RPMI8226 (cell line): ENCODE data around the gene FXYD6.

Experiments
- DNase-seq: peaks from one replicate; pipeline ENCODE4 v3.0.0-alpha.2; 2015

Gene FXYD6

DNA sequence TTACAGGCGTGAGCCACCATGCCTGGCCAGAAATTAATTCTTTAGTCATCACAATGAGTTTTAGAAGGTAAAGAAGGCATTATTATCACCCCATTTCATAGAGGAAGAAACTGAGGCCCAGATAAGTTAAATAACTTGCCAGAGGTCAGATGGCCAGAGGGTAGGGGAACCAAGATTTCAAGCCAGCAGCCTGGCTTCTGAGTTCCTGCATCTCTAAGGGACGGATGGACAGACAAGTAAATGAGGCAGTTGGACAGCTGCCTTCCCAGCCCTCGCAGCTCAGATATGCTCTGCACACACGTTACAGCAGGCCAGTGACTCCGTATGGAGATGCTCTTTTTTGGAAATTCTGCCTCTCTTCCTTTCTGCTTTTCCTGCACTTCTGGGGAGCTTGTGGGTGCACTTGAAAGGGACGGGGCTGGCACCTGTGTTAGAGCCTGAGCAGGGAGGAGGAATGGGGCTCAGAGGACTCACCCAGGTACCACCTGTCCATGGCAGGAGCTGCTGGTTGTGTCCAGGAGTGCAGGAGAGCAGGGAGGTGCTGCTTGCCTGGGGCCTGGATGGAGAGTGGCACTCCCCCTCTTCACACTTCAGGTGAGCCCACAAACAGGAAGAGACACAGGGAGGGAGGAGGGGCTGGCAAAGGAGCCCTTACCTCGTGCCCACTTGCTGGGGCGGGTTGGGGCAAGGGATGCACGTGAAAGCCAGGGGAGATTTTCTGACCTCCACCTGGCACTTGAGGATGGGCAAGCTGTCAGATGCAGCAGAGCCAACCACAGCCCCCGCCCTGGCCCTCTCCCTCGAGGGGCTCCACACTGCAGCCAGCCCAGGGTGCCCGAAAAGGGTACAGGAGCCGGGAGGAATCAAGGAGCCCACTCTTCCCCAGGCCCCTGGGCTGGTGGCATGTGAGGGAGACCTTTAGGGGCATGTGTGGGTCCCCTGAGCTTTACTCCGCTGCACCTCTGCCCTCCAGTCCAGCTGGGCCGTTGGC lies 48.6 kb downstream of the FXYD6 start:
- DNase-seq = no peak

DNA sequence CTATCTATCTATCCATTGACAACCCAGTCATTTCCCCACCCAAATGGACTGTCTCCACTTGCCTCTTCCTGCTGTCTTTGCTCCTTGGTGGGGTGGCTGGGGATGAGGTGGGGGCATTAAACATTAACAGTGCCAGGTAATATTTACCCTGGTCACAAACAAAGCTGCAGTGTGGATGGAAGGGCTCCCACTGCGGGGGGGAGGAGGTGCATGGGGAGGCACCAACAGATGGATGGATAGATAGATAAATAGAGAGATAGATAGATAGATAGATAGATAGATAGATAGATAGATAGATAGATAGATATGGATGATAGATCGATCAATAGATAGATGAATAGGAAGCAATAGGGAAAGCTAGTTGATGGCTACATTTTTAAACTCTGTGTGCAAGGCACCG lies 49.6 kb downstream of the FXYD6 start:
- no peak for DNase-seq

DNA sequence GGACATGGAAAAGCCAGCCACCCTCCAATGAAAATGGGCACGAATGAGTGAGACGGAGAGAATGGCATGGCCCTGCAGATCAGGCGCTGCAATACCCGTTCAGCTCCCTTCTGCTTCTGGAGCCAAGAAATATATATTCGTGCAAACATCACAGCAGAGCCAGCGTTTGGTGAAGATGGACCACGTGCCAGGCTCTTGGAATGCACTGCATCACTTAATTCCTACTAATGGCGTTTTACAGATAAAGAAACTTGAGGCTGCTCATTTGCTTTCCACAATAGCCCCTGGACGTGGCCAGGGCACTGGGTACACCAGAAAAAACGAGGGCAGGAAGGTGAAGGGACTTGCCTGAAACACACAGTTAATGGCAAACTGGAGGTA lies 50.3 kb downstream of the FXYD6 start:
- no peak for DNase-seq

DNA sequence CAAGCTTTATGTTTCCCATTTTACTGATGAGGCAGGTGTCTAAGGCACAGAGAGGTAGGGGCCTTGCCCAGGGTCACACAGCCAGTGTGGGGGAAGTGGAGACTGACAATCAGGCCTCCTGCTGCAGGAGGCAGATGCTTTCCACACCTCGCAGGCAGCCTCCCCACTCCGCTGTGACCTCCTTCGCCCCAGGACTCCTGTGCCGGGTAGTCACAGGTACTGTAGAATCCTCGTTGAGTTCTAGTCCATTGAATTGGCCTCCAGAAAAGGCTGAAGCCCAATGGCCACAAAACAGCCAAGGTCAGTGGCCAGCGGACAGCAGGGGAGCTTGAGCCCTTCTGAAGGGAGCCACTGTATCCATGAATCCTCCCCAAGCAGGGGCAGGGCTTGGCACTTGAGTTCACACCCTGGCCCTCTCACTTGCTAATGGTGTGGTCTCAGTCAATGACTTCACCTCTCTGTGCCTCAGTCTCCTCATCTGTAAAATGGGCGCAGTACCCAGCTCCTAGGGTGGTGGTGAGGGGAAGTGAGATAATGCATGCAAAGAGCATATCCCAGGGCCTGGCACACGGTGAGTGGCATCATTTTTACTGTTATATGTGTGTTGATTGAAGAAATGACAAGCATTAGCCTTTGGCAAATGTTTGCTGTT lies 50.8 kb downstream of the FXYD6 start:
- DNase-seq = no peak

DNA sequence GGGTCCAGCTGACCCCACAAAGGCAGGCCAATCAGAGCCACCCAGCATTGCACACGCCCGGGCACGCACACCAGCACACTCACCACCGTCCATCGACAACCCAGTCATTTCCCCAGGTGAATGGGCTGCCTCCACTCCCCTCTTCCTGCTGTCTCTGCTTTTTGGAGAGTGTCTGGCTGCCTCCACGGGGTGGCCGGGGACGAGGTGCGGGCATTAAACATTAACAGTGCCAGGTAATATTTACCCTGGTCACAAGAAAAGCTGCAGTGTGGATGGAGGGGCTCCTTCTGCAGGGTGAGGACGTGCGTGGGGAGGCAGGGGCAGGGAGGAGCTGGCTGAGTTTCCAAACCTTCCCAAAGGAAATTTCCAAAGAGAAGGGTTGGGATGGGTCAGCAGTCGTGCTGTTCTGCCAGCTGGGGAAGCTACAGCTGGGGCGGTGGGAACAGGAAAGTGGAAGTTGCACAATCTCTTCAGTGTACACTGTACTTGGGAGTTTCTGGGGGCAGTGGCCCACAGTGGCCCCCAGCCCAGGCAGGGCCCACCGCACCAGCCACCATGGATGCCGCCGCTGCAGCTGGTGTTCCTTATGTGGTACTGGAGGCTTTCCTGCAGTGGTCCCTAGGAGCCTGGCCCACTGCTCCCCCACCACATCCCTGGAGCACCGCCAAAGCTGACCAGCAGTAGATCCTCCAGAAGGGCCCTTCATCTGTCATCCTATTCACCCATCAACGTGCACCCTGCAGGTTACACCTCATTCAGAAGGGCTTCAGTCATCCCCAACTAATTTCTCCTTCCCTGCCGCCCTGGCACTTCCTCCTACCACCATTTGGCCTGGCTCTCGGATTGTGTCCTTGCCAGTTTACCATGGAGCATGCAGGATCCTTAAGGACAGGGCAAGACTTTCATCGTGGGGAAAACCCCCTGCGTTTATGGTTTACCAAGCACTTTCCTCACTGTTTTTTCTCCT lies 51.6 kb downstream of the FXYD6 start, which contains the start of gene FXYD2:
TSS of gene FXYD2 (minus strand) at position 174 of the 967 bp plus-strand sequence. CDS start at position 108, 66 bp downstream.
- DNase-seq = no peak

DNA sequence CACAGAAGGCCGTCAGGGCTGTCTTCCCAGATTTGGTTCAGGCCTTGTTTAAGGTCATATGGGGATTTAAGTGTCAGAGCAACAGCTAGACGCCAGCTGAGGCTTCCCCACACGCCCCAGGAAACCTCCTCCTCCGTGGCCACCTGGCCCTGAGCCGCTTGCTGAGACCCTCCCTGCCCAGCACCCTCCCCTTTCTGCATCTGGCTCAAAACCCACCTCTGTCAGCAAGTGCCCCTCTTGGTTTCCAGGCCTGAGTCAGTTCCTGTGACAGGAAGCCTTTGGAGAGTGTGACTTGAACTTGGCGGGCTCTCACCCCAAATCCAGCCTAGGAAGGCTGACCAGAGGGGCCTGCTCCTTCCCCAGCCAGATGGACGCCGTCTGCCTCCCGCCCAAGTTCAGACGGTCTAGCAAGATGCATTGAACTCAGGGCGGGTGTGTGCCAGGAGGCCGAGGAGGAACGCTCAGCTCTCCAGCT lies 52.5 kb downstream of the FXYD6 start:
- DNase-seq = no peak

DNA sequence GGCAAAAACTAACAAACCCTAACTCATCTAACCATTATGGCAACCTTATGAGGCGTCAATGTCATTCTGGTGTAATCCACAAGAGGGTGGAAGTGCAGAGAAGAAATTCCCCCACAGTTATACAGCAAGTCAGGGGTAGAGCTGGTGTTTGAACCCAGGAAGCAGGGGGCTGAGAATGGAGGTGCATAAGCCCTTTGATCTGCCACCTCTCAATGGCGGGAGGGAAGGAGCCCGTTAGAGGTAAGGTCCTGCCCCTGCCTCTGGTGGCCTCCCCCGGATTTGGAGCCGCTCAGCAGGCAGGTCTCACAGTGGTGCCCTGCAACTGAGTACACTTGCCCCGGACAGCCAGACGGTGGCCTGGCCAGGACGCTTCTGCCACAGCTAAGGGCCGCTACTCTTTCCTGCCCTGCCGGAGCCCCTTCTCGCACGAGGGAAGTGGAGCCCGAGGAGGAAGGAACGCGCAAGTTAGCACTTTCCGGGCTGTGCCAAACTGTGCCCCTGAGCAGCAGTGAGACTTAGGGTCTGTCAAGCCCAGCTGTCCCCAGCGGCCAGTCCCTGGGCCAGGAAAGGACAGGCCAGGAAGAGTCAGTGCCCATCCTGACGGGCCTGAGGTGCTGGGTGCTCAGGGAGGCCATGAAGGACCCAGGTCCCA lies 53.0 kb downstream of the FXYD6 start:
- peak; percentile 26 for DNase-seq

DNA sequence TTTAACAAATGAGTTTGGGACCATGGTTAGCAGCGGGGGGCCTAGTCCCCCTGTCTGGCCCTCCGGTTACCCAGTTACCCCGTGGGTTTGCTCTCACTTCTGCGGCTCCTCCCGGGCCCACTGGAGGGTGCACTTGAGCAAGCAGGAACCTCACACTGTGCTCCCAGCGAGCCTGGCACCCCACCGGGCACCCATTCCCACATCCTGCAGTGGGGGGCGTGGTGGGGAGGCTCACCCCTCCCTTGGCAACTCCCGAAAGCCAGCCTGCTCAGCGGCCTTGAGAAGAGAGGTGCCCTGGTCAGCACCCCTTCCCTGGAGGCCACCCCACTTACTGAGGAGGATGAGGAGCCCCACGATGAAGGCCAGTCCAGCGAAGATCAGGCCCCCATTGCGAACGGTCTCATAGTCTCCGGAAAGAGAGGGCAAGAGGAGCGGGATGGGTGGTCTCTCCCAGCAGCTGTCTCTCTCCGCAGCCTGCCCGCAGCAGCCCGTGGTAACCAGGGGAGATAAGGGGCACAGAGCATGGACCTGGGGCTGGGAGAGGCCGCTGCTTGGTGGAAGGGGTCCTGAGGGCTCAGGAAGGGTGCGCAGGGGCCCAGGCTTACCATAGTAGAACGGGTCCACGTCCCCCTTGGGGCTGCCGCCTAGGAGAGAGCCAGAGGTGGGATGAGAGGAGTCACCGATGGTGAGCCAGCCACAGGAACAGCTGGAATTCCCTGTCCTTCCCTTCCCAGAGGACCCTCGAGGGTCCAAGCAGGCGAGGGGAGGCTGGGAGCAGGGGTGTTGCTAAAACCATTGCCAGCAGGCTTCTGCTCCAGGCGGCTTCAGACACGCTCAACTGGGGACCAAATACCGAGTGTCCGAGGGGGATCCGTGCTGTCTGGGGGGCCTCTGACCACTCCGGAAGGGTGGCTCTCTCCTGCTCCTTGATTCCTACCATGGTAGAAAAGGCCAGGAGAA lies 54.1 kb downstream of the FXYD6 start:
- peak; percentile 50 for DNase-seq

DNA sequence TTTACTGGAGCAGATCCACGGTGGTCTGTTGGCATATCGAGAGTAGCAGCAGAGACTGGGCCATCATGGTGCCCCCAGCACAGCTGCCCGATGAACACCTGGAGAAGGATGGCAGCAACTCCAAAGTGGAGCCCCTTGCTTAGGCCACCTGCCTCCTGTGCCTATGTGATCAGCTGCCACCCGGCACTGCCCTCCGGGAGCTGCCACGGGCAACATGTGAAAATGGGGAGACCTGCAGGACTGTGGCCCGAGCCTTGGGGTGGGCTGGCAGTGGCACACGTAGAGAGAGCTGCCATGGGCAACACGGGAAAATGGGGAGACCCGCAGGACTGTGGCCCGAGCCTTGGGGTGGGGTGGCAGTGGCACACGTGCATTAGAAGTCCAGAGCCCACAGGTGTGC lies 55.0 kb downstream of the FXYD6 start:
- DNase-seq = no peak

DNA sequence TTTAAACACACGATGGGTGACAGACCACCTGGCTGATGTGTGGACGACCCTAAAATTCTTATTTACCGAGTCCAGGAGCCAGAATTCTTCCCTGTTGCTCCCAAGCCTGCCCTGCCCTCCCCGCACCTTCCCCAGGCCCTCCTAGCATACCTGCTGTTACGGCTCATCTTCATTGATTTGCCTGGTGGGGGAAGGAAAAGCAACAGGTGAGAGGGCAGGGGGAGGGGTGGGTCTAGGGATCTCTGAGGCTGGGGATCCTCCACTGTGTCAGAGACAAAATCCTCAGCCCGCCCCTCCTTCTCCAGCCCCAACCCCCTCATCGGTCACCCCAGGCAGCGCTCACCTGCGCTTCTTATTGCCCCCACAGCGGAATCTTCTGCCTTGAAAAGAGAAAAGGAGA lies 55.9 kb downstream of the FXYD6 start:
- no peak for DNase-seq

DNA sequence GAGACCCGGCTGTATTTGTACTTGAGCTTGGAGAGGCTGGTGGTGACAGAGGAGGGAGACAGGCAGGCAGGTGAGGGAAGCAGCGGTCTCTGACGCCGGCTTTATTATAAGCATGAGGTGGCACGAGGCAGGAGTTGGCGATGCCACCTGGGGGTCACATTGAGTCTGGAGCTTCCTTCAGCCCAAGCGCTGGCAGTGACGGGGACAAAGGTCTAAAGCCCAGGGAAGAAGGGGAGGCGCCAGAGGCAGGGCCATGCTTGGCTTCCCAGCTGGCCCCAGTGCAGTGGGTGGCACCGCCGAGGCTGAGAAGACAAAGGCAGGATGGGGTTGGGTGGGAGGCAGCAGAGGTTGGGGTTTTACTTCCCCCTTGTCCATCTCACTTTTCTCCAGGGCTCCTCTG lies 56.4 kb downstream of the FXYD6 start:
- no peak for DNase-seq

DNA sequence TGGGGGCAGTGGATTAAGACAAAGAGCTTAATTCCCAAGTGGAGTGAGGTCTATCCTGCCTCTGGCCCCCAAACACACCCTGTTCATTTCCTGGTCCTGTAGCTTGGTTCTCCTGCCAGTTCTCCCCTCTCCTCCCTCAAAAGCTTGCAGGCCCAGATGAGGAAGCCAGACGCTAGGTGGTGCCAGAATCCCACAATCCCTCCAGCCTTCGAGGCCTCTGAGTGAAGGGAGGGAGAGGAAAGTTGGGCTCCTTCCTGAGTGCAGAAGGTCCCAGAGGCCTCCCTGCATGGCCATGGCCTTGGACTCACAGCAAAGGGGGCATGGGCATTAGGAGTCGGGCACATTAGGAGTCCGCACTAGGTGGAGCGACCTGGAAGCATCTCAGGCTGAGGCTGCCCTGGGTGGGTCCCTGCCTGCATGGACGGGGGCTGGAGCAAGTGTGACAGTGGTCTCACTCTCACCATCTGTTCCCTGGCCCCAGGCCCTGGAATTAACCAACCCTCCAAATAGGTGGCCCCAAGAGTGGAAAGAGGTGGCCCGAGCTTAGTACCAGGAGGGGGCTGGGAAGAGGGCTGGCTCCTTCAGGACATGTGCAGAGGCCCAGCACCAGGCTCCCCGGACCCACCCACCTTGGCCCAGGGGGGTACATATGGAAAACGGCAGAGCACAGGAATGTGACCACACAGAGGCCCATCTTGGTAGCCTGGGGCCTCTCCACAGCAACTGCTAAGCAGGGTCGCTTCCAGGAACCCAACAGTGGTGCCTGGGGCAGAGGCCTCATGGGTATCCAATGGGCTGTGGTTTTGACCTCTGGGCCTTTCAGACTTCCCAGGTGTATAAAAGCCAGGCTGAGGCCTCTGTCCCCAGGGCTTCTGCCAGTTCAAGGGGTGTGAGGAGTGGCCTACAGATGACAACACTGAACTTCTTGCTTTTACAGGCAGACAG lies 57.1 kb downstream of the FXYD6 start:
- DNase-seq = peak; percentile 61

DNA sequence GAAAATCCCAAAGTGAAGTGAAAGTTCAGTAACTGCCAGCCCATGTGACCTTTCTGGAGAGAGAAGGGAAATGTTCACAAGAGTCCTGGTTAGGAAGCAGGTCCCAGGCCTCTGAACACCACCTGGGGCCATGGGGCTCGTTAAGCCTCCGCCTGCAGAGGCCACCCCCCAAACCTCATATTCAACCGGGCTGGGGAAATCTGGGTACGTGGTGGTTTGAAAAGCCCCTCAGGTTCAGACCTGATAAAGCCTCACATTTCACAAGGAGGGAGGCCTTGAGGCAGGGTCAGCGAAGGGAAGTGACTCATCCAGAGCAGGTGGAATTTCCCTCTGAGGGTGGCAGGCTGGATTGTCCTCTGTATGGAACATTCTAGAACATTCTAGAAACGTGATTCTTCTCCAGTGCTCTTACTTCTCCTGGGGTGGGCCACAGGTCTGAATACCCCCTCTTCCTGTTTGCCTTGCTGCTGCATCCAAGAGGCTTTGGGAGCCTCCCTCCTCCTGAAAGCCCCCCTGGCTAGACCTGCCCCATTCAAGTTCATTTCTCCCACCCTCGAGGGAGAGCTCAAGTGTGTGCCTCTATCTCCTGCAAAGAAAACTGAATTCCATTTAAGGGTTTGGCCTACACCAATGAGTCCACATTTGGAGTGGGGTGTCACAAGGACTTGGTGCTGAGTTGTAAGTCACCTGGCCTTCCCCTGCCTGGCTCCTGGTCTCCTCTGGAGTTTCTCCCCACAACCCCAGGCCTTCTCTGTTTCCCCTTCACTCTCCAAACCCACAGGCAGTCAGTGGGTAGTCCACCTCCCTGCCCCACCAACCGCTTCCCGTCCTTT lies 58.2 kb downstream of the FXYD6 start:
- DNase-seq = no peak

DNA sequence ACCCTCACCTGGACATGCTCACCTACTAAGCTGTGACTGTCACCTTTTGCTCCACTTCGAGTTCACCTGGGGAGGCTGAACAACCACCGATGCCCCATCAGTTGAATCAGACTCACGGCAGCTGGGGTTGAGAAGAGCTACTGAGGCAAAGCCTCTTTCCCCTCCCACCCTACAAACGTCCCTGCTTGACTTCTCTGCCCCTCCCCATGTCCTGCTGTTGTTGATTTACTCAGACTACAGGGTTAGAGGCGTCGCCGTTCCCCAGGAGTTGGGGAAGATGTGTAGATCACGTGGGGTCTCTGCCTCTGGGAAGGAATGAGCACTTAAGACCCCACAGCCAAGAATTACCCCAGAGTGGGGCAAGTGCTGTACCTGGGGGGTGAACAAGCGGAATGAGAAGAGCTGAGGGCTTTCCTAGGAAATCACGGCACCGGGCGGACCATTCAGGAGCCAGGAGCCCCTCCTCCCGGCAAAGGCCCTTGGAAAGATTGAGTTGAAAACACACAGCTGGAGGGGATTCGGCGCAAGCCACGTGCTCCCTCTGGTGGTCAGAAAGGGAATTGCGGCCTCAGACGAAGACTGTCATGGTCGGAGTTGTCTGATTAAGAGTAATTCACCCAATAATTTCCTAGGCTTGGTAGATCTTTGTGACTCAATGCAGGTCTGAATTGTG lies 59.0 kb downstream of the FXYD6 start:
- DNase-seq = peak; percentile 79

DNA sequence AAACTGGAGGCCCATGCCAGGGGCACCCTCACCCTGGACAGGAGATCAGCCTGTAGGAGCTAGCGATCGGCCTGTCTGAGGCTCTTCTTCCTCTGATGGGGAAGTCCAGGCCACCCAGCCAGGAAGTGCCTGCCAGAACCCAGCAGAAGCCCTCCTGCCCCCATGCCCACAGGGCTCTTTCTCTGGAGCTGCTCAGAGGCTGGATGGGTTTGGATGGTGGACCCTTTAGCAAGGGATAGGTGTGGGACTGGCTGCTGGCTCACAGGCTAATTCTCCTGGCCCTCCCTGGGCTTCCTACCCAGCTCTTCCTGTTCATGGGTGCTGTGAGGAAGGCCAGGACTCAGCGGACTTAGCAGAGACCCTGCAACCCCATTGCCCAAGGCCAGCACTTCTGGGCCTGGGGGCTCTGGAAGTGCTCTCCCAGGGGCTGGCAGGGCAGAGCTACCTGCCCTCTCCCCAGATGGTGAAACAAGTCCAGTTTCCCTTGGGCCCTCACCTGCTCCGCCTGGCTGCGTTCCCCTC lies 59.6 kb downstream of the FXYD6 start:
- no peak for DNase-seq

DNA sequence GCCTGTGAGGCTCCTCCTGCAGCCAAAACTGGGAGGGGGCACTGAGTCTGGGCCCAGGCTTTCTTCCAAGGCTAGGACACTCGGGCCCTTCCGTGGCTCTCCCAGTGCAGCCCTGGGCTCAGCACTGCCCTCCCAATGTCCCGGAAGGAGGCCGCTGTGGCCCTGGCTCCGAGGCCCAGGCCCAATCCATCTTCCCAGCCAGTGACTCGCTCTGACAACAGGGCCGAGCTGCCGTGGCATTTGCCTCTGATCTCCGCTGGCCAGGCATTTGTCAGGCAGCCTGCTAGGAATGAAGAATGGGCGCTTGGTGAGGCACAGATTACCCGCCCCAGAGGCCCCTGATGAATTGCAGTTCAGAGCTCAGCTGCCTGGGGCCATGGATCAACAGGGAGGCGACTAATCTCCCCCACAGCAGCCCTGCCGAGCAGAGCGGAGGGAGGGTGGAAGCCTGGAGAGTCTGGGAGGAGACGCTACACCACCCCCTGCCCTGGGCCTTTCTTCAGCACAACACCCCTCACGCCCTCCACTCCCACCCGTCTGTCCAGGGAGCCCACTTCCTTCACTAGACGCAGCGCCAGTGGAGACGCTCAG lies 60.2 kb downstream of the FXYD6 start:
- no peak for DNase-seq

DNA sequence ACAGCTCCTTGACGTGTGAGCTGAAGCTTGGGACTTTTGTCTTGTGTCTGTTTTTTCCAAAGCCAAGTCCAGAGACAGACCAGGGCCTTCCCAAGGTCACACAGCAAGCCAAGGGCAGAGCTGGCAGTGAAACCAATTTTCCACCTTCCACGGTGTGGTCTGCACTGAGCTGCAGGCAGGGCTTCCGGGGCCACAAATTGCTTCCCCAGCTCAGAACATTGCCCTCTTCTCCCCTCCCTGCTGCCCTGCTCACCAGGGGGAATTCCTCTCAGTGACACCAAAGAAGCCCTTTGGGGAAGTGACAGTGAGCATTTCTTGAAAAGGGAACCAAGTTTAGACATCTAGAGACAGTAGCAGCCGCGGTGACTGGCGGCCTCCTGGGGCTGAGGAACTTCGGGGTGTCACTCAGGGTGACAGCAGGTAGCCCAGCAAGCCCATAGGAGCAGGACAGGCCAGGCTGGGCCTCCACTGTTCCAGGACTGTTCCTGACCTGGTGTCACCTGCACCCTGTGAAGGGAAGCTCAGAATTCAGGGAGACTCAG lies 61.1 kb downstream of the FXYD6 start:
- DNase-seq = peak; percentile 74
